Endothelial cell (in vitro differentiated cells): Measurements from ENCODE around the gene PTCD3. TPM values are rescaled to one million over a fixed set of nuclear protein-coding genes. Genes with fewer than 3 reads are reported as not detected.

Experiments used
- DNase-seq: peaks from one replicate; pipeline ENCODE4 v3.0.0; 2021; ENCODE audit warnings: low spot score
- H3K27ac Mint-ChIP-seq: one replicate; pipeline ENCODE4 v1.8.0; 2021; ENCODE audit warnings: mixed read lengths, inconsistent platforms; ENCODE audit not compliant: unreplicated experiment
- H3K27me3 Mint-ChIP-seq: one replicate; pipeline ENCODE4 v1.8.0; 2021; ENCODE audit warnings: mild to moderate bottlenecking, moderate library complexity, mixed read lengths, inconsistent platforms; ENCODE audit not compliant: unreplicated experiment
- H3K36me3 Mint-ChIP-seq: one replicate; pipeline ENCODE4 v1.8.0; 2021; ENCODE audit warnings: mild to moderate bottlenecking, low read depth, mixed read lengths, inconsistent platforms; ENCODE audit not compliant: unreplicated experiment
- H3K4me1 Mint-ChIP-seq: one replicate; pipeline ENCODE4 v1.8.0; 2021; ENCODE audit warnings: mild to moderate bottlenecking, mixed read lengths, inconsistent platforms; ENCODE audit not compliant: unreplicated experiment
- H3K4me3 Mint-ChIP-seq: one replicate; pipeline ENCODE4 v1.8.0; 2021; ENCODE audit warnings: mild to moderate bottlenecking, mixed read lengths, inconsistent platforms; ENCODE audit not compliant: unreplicated experiment
- H3K9me3 Mint-ChIP-seq: one replicate; pipeline ENCODE4 v1.8.0; 2021; ENCODE audit warnings: mixed read lengths, inconsistent platforms; ENCODE audit not compliant: unreplicated experiment
- total RNA-seq: library from RNA; stranded (reverse); fragmentation: NEBNext Ultra II Directional; extraction: Animal tissue kit (Norgen Biotek cat#: 25700); gene quantifications from one replicate; pipeline ENCODE4 v1.2.1, GENCODE V29; 2021; ENCODE audit not compliant: unreplicated experiment
- TF ChIP-seq, protein P1 (sequence below): fragments of 200-600 bp; sonication (generic); IDR thresholded peaks from one replicate; pipeline ENCODE4 v1.5.0; 2021; ENCODE audit warnings: antibody characterized with exemption; ENCODE audit not compliant: unreplicated experiment

PTCD3 gene
- total RNA-seq, 1 donor from 2014 or later = 80.9 TPM

DNA sequence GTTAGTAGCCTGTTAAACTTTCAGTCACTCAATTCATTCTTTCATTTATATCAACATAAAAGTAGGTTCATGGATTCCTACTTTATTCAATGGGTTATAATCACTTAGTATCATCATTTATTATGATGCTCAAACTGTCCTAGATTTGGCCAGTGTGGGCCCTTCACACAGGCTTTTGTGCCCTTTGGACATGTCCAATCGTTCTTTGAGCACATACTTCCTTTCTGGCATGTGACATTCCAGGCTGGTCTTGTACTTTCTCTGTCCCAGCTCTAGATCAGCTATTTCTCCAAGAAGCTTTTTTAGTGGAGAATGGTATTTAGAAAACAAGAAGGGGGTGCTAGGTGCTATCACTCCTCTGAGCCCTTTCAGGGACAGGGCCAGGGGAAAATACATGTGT is 11.8 kb upstream of the PTCD3 start:
- DNase-seq = no peak
- Mint-ChIP-seq H3K9me3 (no peaks in the 10 kb centered on the region), H3K4me3 (no peak overlapping the region), H3K27ac (no peak overlapping the region), H3K36me3 (peaks cover 21% of the 10 kb centered on the region), H3K4me1 (no peaks in the 10 kb centered on the region), H3K27me3 (no peaks in the 10 kb centered on the region)
- TF ChIP-seq, protein P1, sequence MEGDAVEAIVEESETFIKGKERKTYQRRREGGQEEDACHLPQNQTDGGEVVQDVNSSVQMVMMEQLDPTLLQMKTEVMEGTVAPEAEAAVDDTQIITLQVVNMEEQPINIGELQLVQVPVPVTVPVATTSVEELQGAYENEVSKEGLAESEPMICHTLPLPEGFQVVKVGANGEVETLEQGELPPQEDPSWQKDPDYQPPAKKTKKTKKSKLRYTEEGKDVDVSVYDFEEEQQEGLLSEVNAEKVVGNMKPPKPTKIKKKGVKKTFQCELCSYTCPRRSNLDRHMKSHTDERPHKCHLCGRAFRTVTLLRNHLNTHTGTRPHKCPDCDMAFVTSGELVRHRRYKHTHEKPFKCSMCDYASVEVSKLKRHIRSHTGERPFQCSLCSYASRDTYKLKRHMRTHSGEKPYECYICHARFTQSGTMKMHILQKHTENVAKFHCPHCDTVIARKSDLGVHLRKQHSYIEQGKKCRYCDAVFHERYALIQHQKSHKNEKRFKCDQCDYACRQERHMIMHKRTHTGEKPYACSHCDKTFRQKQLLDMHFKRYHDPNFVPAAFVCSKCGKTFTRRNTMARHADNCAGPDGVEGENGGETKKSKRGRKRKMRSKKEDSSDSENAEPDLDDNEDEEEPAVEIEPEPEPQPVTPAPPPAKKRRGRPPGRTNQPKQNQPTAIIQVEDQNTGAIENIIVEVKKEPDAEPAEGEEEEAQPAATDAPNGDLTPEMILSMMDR = no peak

DNA sequence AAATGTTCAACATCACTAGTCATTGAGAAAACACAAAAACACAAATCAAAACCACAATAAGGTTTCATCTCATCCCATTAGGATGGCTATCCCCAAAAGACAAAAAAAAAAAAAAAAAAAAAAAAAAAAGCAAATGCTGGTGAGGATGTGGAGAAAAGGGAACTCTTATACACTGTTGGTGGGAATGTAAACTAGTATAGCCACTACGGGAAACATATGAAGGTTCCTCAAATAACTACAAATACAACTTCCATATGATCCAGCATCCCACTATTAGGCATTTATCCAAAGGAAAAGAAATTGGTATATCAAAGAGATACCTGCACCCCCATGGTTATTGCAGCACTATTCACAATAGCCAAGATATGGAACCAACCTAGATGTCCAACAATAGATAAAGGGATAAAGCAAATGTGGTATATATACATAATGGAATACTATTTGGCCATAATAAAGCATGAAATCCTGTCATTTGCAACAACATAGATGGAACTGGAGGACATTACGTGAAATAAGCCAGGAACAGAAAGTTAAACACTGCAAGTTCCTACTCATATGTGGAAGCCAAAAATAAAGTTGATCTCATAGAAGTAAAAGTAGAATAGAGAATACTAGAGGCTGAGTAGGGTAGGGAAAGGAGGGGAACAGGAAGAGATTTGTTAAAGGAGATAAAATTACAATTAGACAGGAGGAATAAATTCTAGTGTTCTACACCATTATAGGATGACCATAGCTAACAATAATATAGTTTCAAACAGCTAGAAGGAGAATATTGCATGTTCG is 8.7 kb upstream of the PTCD3 start:
- no peaks in the 10 kb centered on the region for H3K9me3 Mint-ChIP-seq
- H3K4me3 Mint-ChIP-seq = no peak overlapping the region
- no peaks in the 10 kb centered on the region for H3K4me1 Mint-ChIP-seq
- TF ChIP-seq, protein P1 = no peak
- DNase-seq = no peak
- peaks cover 15% of the 10 kb centered on the region for H3K36me3 Mint-ChIP-seq
- no peak overlapping the region for H3K27ac Mint-ChIP-seq
- no peaks in the 10 kb centered on the region for H3K27me3 Mint-ChIP-seq

DNA sequence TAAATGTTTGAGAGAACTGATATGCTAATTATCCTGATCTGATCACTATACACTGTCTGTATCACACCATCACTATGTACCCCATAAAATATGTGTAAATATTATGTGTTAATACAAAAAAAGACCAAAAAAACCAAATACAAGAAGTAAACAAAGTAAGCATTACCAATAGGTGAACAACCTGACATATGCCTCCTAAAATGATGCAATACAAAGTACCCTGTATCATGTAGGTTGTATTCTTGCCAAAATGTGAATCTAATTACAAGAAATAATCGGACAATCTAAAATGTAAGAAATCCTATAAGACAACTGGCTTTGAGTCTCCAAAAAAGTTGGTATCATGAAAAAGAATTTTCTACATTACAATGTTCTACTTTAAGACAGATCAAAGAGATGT is 8.1 kb upstream of the PTCD3 start:
- H3K36me3 Mint-ChIP-seq = peaks cover 22% of the 10 kb centered on the region
- no peaks in the 10 kb centered on the region for H3K9me3 Mint-ChIP-seq
- H3K27ac Mint-ChIP-seq = peak overlapping the region; percentile 5
- no peaks in the 10 kb centered on the region for H3K27me3 Mint-ChIP-seq
- DNase-seq = no peak
- no peaks in the 10 kb centered on the region for H3K4me1 Mint-ChIP-seq
- no peak overlapping the region for H3K4me3 Mint-ChIP-seq
- TF ChIP-seq, protein P1 = no peak

DNA sequence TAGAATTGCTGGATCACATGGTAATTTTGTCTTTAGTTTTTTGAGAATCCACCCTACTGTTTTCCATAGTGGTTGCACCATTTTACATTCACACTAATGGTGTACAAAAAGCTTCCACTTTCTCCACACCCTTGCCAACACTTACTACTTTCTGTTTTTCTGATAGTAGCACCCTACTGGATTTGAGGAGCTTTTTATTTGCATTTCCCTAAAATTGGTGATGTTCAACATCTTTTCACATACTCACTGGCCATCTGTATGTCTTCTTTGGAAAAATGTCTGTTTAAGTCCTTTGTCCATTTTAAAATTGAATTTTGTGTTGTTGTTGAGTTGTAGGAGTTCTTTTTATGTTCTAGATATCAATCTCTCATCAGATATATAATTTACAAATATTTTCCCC is 3.9 kb upstream of the PTCD3 start:
- DNase-seq = no peak
- H3K27me3 Mint-ChIP-seq = peaks cover 9% of the 10 kb centered on the region
- peaks cover 11% of the 10 kb centered on the region for H3K36me3 Mint-ChIP-seq
- H3K4me1 Mint-ChIP-seq = peaks cover 20% of the 10 kb centered on the region
- H3K9me3 Mint-ChIP-seq = no peaks in the 10 kb centered on the region
- H3K4me3 Mint-ChIP-seq = peak overlapping the region; percentile 34
- TF ChIP-seq, protein P1 = no peak
- H3K27ac Mint-ChIP-seq = no peak overlapping the region

DNA sequence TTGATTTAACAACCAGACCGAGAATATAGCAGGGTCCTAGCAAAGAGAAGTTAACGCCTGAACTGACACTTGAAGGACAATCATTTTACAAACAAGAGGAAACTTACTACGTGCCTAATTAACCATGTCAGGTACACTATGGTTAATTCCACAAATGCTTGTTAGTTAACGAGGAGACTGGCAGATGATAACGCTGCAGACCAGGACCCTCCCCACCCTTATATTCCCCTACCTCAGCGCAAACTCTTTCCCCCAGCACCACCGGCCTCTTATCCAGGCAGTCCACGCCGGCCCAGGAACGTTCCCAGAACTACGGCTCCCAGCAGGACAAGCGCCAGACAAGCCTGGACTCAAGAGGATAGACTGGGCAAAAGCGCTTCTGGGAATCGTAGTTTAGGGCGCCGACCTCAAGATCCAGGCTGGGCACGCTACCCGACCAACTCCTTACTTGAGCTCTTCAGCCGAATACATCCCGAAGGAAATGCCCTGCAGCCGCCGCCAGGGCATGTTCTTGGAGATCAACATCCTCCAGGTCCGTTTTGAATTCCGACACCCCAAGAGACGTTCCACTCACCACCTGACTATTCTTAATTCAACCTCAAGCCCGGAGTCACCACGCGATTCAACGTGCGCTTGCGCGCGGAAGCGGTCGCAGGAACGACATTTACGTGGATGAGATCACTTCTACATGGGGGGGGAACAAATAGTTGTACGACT is 625 bp upstream of the PTCD3 start, which contains the start of gene POLR1A:
TSS of gene POLR1A (minus strand) at position 635 of the 717 bp plus-strand sequence. CDS start at position 525, 110 bp downstream.
- TF ChIP-seq, protein P1 = no peak
- no peaks in the 10 kb centered on the region for H3K9me3 Mint-ChIP-seq
- peaks cover 25% of the 10 kb centered on the region for H3K4me1 Mint-ChIP-seq
- H3K27me3 Mint-ChIP-seq = peaks cover 9% of the 10 kb centered on the region
- H3K36me3 Mint-ChIP-seq = peaks cover 23% of the 10 kb centered on the region
- peak; percentile 77 for DNase-seq
- H3K27ac Mint-ChIP-seq = peak within 1 kb of the TSS; percentile 98
- peak within 1 kb of the TSS; percentile 98 for H3K4me3 Mint-ChIP-seq
